ENCODE measurements around the gene TYRO3.

Gene TYRO3

GRCh38 chr15:41558400-41559238 is at the start of gene TYRO3:
TYRO3 (plus strand) TSS chr15:41559212; CDS start chr15:41559258, 46 bp downstream.
- no peak for DNase-seq (ENCODE audit: low read depth)
- peak; percentile 22; the same call in 1 of the 2 replicates for TF ChIP-seq CTCF (IDR thresholded peaks at IDR 0.05; ENCODE audit: control insufficient read depth, extremely low read depth, insufficient read depth)
- H3K4me3 ChIP-seq (ENCODE audit: low read depth, low read length), result peak within 1 kb of the TSS; percentile 69

- no peak for TF ChIP-seq CTCF (IDR thresholded peaks at IDR 0.05; ENCODE audit: control insufficient read depth, extremely low read depth, insufficient read depth)
- DNase-seq (ENCODE audit: low read depth), result no peak
- H3K4me3 ChIP-seq (ENCODE audit: low read depth, low read length), result no peak overlapping the region
Observed at GRCh38 chr15:41510728-41511127, 48.3 kb upstream of the TYRO3 start.

- no peak for TF ChIP-seq CTCF (IDR thresholded peaks at IDR 0.05; ENCODE audit: control insufficient read depth, extremely low read depth, insufficient read depth)
- no peak for DNase-seq (ENCODE audit: low read depth)
- H3K4me3 ChIP-seq (ENCODE audit: low read depth, low read length), result no peak overlapping the region
Observed at GRCh38 chr15:41511331-41511898, 47.6 kb upstream of the TYRO3 start.

GRCh38 chr15:41511899-41512369 is 47.1 kb upstream of the TYRO3 start:
- DNase-seq (ENCODE audit: low read depth), result no peak
- H3K4me3 ChIP-seq (ENCODE audit: low read depth, low read length), result no peak overlapping the region
- no peak for TF ChIP-seq CTCF (IDR thresholded peaks at IDR 0.05; ENCODE audit: control insufficient read depth, extremely low read depth, insufficient read depth)

GRCh38 chr15:41512512-41512939 is 46.5 kb upstream of the TYRO3 start:
- TF ChIP-seq CTCF (IDR thresholded peaks at IDR 0.05; ENCODE audit: control insufficient read depth, extremely low read depth, insufficient read depth), result no peak
- no peak for DNase-seq (ENCODE audit: low read depth)
- no peak overlapping the region for H3K4me3 ChIP-seq (ENCODE audit: low read depth, low read length)

GRCh38 chr15:41512940-41513505 is 46.0 kb upstream of the TYRO3 start:
- H3K4me3 ChIP-seq (ENCODE audit: low read depth, low read length), result no peak overlapping the region
- no peak for DNase-seq (ENCODE audit: low read depth)
- no peak for TF ChIP-seq CTCF (IDR thresholded peaks at IDR 0.05; ENCODE audit: control insufficient read depth, extremely low read depth, insufficient read depth)

Data from LNCaP clone FGC (cell line).